GM12873 (cell line): ENCODE data around the gene STPG4.

Experiments
- CTCF ChIP-seq: IDR thresholded peaks from 2 replicates; pipeline ENCODE4 v1.5.1; 2012; ENCODE audit warnings: low read depth, mild to moderate bottlenecking, moderate library complexity, low read length, control low read depth; ENCODE audit not compliant: insufficient read depth; ENCODE audit errors: missing control alignments

The STPG4 gene

GRCh38 chr2:47155091-47155876 lies at the start of gene STPG4:
STPG4 (minus strand) TSS chr2:47155308; CDS start chr2:47155251, 57 bp downstream.
- no peak for TF ChIP-seq CTCF

- no peak for TF ChIP-seq CTCF
Measured at GRCh38 chr2:47204691-47205090, 49.6 kb upstream of the STPG4 start.

- TF ChIP-seq CTCF, result no peak
Measured at GRCh38 chr2:47203995-47204394, 48.9 kb upstream of the STPG4 start.

- no peak for TF ChIP-seq CTCF
Measured at GRCh38 chr2:47201224-47201623, 46.1 kb upstream of the STPG4 start.

- TF ChIP-seq CTCF, result no peak
Measured at GRCh38 chr2:47198985-47199451, 43.9 kb upstream of the STPG4 start.

- TF ChIP-seq CTCF, result no peak
Measured at GRCh38 chr2:47196499-47196898, 41.4 kb upstream of the STPG4 start.

- no peak for TF ChIP-seq CTCF
Measured at GRCh38 chr2:47196046-47196445, 40.9 kb upstream of the STPG4 start.
